Measurements from ENCODE around the gene BATF3.

The BATF3 gene

GRCh38 chr1:212702672-212703071 lies 3.0 kb upstream of the BATF3 start:
- no peak for FAIRE-seq

- FAIRE-seq, result no peak
Measured at GRCh38 chr1:212701910-212702309, 2.3 kb upstream of the BATF3 start.

GRCh38 chr1:212700892-212701819 lies 1.5 kb upstream of the BATF3 start:
- no peak for FAIRE-seq

- FAIRE-seq, result no peak
Measured at GRCh38 chr1:212700223-212700891, 717 bp upstream of the BATF3 start.

- FAIRE-seq, result no peak
Measured at GRCh38 chr1:212699104-212699624, 476 bp downstream of the BATF3 start.

GRCh38 chr1:212698467-212699103 lies 1.1 kb downstream of the BATF3 start:
- no peak for FAIRE-seq

- no peak for FAIRE-seq
Measured at GRCh38 chr1:212696721-212697331, 2.8 kb downstream of the BATF3 start.

GRCh38 chr1:212692774-212693644 lies 6.6 kb downstream of the BATF3 start:
- FAIRE-seq, result no peak

GRCh38 chr1:212691561-212692071 lies 8.0 kb downstream of the BATF3 start:
- no peak for FAIRE-seq

- FAIRE-seq, result no peak
Measured at GRCh38 chr1:212690816-212691403, 8.7 kb downstream of the BATF3 start.

- no peak for FAIRE-seq
Measured at GRCh38 chr1:212689758-212690529, 9.7 kb downstream of the BATF3 start.

GRCh38 chr1:212689196-212689725 lies 10.4 kb downstream of the BATF3 start:
- FAIRE-seq, result no peak

- no peak for FAIRE-seq
Measured at GRCh38 chr1:212688341-212689047, 11.1 kb downstream of the BATF3 start.

- no peak for FAIRE-seq
Measured at GRCh38 chr1:212687811-212688210, 11.8 kb downstream of the BATF3 start.

- FAIRE-seq, result no peak
Measured at GRCh38 chr1:212686591-212686990, 13.0 kb downstream of the BATF3 start.

- FAIRE-seq, result no peak
Measured at GRCh38 chr1:212686069-212686468, 13.6 kb downstream of the BATF3 start.

GRCh38 chr1:212685429-212685828 lies 14.2 kb downstream of the BATF3 start:
- FAIRE-seq, result no peak

GRCh38 chr1:212684521-212685090 lies 15.0 kb downstream of the BATF3 start:
- no peak for FAIRE-seq

- FAIRE-seq, result no peak
Measured at GRCh38 chr1:212684076-212684475, 15.6 kb downstream of the BATF3 start.
